Tibial nerve (tissue), 3 donors: ENCODE measurements around the gene GSTM5.

Experiments
- CTCF ChIP-seq, 5 experiments: fragments of 200-600 bp in 3 of 5; fragments of 450-650 bp in 2 of 5; sonication (generic) in 3 of 5; IDR thresholded peaks; one replicate each; pipeline ENCODE4 v1.5.1; 2016 to 2019; ENCODE audit warnings: antibody characterized with exemption in 5 of 5, mild to moderate bottlenecking in 3 of 5, moderate library complexity in 2 of 5
- POLR2A ChIP-seq, 2 donors: fragments of 450-650 bp; IDR thresholded peaks; one replicate each; pipeline ENCODE4 v1.6.1; 2017; ENCODE audit warnings: antibody characterized with exemption in 2 of 2, mild to moderate bottlenecking in 2 of 2, moderate library complexity in 2 of 2

DNA sequence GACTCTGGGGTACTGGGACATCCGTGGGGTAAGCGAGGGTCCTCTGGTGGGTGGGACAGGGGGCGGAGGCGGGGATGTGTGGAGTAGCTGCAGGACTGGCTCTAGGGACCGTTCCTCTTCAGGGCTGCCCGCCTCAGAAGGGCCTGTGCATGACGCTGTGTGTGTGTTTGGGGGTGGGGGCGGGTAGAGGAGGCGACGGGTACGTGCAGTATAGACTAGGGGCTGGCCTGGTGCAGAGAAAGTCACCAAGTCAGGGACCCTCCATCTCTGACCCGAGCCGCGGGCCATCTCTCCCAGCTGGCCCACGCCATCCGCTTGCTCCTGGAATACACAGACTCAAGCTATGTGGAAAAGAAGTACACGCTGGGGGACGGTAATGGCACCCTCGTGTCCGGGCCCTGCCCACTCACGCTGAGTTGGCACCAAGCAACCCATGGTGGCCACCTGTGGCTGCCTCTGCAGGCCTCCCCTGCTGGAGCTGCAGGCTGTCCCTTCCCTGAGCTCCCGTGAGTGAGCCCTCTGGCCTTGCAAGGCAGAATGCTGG is 342 bp downstream of the GSTM5 start:
- no peak for TF ChIP-seq POLR2A (IDR thresholded peaks at IDR 0.05)
- no peak for TF ChIP-seq CTCF (IDR thresholded peaks at IDR 0.05)
